ENCODE data around the gene KCNQ1. TPM values are rescaled to one million over a fixed set of nuclear protein-coding genes. Genes with fewer than 3 reads are reported as not detected.

KCNQ1 gene
- total and polyA plus RNA-seq, 2 donors = 6.3 to 9.1 TPM

- Histone ChIP-seq H3K36me3 (ENCODE audit: insufficient read depth) (no peaks in the 10 kb centered on the region), H3K4me1 (ENCODE audit: insufficient read depth) (no peaks in the 10 kb centered on the region), H3K27ac (ENCODE audit: low read depth) (no peak overlapping the region), H3K4me3 (ENCODE audit: low read depth, low read length) (no peak overlapping the region)
- 96% methylated on average over 15 of the region's 15 CpGs for WGBS
- DNase-seq (ENCODE audit: extremely low spot score) = no peak
Observed at GRCh38 chr11:2576111-2576510, 131.3 kb downstream of the KCNQ1 start.

GRCh38 chr11:2576549-2576948 is 131.7 kb downstream of the KCNQ1 start:
- 91% methylated on average over 15 of the region's 15 CpGs for WGBS
- H3K36me3 ChIP-seq (ENCODE audit: insufficient read depth) = no peaks in the 10 kb centered on the region
- H3K27ac ChIP-seq (ENCODE audit: low read depth) = no peak overlapping the region
- no peak overlapping the region for H3K4me3 ChIP-seq (ENCODE audit: low read depth, low read length)
- no peaks in the 10 kb centered on the region for H3K4me1 ChIP-seq (ENCODE audit: insufficient read depth)
- DNase-seq (ENCODE audit: extremely low spot score) = no peak

- 89% methylated on average over 33 of the region's 33 CpGs for WGBS
- DNase-seq (ENCODE audit: extremely low spot score) = no peak
Observed at GRCh38 chr11:2577031-2577990, 132.5 kb downstream of the KCNQ1 start.

GRCh38 chr11:2577991-2578928 is 133.5 kb downstream of the KCNQ1 start:
- no peak for DNase-seq (ENCODE audit: extremely low spot score)
- Histone ChIP-seq H3K4me1 (ENCODE audit: insufficient read depth) (no peaks in the 10 kb centered on the region), H3K27ac (ENCODE audit: low read depth) (no peak overlapping the region), H3K4me3 (ENCODE audit: low read depth, low read length) (no peak overlapping the region), H3K36me3 (ENCODE audit: insufficient read depth) (no peaks in the 10 kb centered on the region)
- 90% methylated on average over 22 of the region's 22 CpGs for WGBS

More at GRCh38 chr11:2577031-2577990, 132.5 kb downstream of the KCNQ1 start:
- Histone ChIP-seq H3K4me3 (ENCODE audit: low read depth, low read length) (no peak overlapping the region), H3K27ac (ENCODE audit: low read depth) (no peak overlapping the region), H3K36me3 (ENCODE audit: insufficient read depth) (no peaks in the 10 kb centered on the region), H3K4me1 (ENCODE audit: insufficient read depth) (no peaks in the 10 kb centered on the region)

GRCh38 chr11:2578929-2579270 is 134.1 kb downstream of the KCNQ1 start:
- no peaks in the 10 kb centered on the region for H3K4me1 ChIP-seq (ENCODE audit: insufficient read depth)
- no peaks in the 10 kb centered on the region for H3K36me3 ChIP-seq (ENCODE audit: insufficient read depth)
- H3K4me3 ChIP-seq (ENCODE audit: low read depth, low read length) = no peak overlapping the region
- no peak for DNase-seq (ENCODE audit: extremely low spot score)
- WGBS = 84% methylated on average over 7 of the region's 7 CpGs
- no peak overlapping the region for H3K27ac ChIP-seq (ENCODE audit: low read depth)

- WGBS = 70% methylated on average over 17 of the region's 17 CpGs
- no peaks in the 10 kb centered on the region for H3K4me1 ChIP-seq (ENCODE audit: insufficient read depth)
- H3K36me3 ChIP-seq (ENCODE audit: insufficient read depth) = no peaks in the 10 kb centered on the region
- H3K4me3 ChIP-seq (ENCODE audit: low read depth, low read length) = no peak overlapping the region
- no peak overlapping the region for H3K27ac ChIP-seq (ENCODE audit: low read depth)
- DNase-seq (ENCODE audit: extremely low spot score) = no peak
Observed at GRCh38 chr11:2579315-2580060, 134.7 kb downstream of the KCNQ1 start.

GRCh38 chr11:2580061-2580421 is 135.2 kb downstream of the KCNQ1 start:
- H3K36me3 ChIP-seq (ENCODE audit: insufficient read depth) = no peaks in the 10 kb centered on the region
- H3K27ac ChIP-seq (ENCODE audit: low read depth) = no peak overlapping the region
- H3K4me3 ChIP-seq (ENCODE audit: low read depth, low read length) = no peak overlapping the region
- 84% methylated on average over 10 of the region's 10 CpGs for WGBS
- H3K4me1 ChIP-seq (ENCODE audit: insufficient read depth) = no peaks in the 10 kb centered on the region
- no peak for DNase-seq (ENCODE audit: extremely low spot score)

- Histone ChIP-seq H3K27ac (ENCODE audit: low read depth) (no peak overlapping the region), H3K4me3 (ENCODE audit: low read depth, low read length) (no peak overlapping the region), H3K4me1 (ENCODE audit: insufficient read depth) (no peaks in the 10 kb centered on the region), H3K36me3 (ENCODE audit: insufficient read depth) (no peaks in the 10 kb centered on the region)
- 84% methylated on average over 13 of the region's 13 CpGs for WGBS
- DNase-seq (ENCODE audit: extremely low spot score) = no peak
Observed at GRCh38 chr11:2580571-2581001, 135.8 kb downstream of the KCNQ1 start.

GRCh38 chr11:2581151-2581930 is 136.5 kb downstream of the KCNQ1 start:
- WGBS = 92% methylated on average over 22 of the region's 22 CpGs
- Histone ChIP-seq H3K36me3 (ENCODE audit: insufficient read depth) (no peaks in the 10 kb centered on the region), H3K4me1 (ENCODE audit: insufficient read depth) (no peaks in the 10 kb centered on the region), H3K27ac (ENCODE audit: low read depth) (no peak overlapping the region), H3K4me3 (ENCODE audit: low read depth, low read length) (no peak overlapping the region)
- DNase-seq (ENCODE audit: extremely low spot score) = no peak

GRCh38 chr11:2581931-2582350 is 137.1 kb downstream of the KCNQ1 start:
- H3K4me3 ChIP-seq (ENCODE audit: low read depth, low read length) = no peak overlapping the region
- no peaks in the 10 kb centered on the region for H3K36me3 ChIP-seq (ENCODE audit: insufficient read depth)
- DNase-seq (ENCODE audit: extremely low spot score) = no peak
- H3K4me1 ChIP-seq (ENCODE audit: insufficient read depth) = no peaks in the 10 kb centered on the region
- H3K27ac ChIP-seq (ENCODE audit: low read depth) = no peak overlapping the region
- WGBS = 93% methylated on average over 23 of the region's 23 CpGs

GRCh38 chr11:2582351-2582945 is 137.6 kb downstream of the KCNQ1 start:
- Histone ChIP-seq H3K4me3 (ENCODE audit: low read depth, low read length) (no peak overlapping the region), H3K36me3 (ENCODE audit: insufficient read depth) (no peaks in the 10 kb centered on the region), H3K4me1 (ENCODE audit: insufficient read depth) (no peaks in the 10 kb centered on the region), H3K27ac (ENCODE audit: low read depth) (no peak overlapping the region)
- no peak for DNase-seq (ENCODE audit: extremely low spot score)
- 72% methylated on average over 12 of the region's 12 CpGs for WGBS

- 80% methylated on average over 33 of the region's 33 CpGs for WGBS
- Histone ChIP-seq H3K4me1 (ENCODE audit: insufficient read depth) (no peaks in the 10 kb centered on the region), H3K36me3 (ENCODE audit: insufficient read depth) (no peaks in the 10 kb centered on the region), H3K27ac (ENCODE audit: low read depth) (no peak overlapping the region), H3K4me3 (ENCODE audit: low read depth, low read length) (no peak overlapping the region)
- no peak for DNase-seq (ENCODE audit: extremely low spot score)
Observed at GRCh38 chr11:2582946-2583604, 138.3 kb downstream of the KCNQ1 start.

All from urinary bladder (tissue), 4 donors.